ENCODE results near the gene GRAMD2B.

GRAMD2B gene

DNA sequence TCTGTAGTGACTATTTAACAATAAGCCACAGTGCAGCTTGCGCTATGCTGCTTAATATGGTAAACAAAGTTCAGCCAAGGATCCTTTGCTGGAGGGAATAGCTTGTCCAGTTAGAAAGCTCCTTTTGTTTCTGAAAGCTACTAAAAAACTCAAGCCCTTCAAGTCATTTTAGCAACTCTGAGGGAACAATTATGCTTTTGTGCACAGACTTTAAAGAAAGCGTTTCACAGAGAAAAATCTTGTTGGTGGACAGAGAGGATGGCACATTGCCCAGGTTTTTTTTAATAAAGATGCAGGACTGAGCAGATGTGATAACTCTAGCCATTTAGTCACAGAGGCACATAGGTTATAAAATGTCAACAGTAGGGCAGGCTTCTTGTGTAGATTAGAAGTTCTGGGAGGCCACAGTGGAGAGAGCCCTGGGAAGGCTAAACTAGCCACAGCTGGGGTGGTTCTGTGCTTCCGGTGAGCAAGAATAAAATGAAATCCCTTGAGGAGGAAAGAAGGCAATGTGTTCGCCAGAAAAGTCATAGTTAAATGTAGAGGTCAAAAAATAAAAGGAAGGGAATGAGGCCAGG, 108.4 kb downstream of the GRAMD2B start:
- Histone ChIP-seq H3K9me3 (ENCODE audit: control insufficient read depth, insufficient read depth, low read depth, low read length) (no peaks in the 10 kb centered on the region), H3K36me3 (ENCODE audit: control insufficient read depth in 2 of 2, insufficient read depth in 1 of 2, low read length in 2 of 2) (no peaks in the 10 kb centered on the region), H3K27ac (ENCODE audit: extremely low read depth, low read depth, low read length) (no peak overlapping the region), H3K4me1 (ENCODE audit: control insufficient read depth, insufficient read depth, low read length) (0 out of 2 replicates have a peak, but pooled peaks cover 5% of the 10 kb centered on the region), H3K4me3 (ENCODE audit: low read depth, low read length) (no peak overlapping the region)
- ChIA-PET CTCF (interaction anchor here (0.6 to 1.7 kb wide), 6 partner anchors 32 to 192 kb away, joined by 3 to 8 read pairs (median 4); no protein-coding TSS in a partner anchor), POLR2A (no interaction called here)
- TF ChIP-seq ZNF660 (tag by site-specific recombination; IDR thresholded peaks at IDR 0.05) (peak; percentile 43; the same call in 1 of the 2 replicates), ZNF707 (tag by site-specific recombination; IDR thresholded peaks at IDR 0.05) (no peak)

GRCh38 chr5:126534553-126534952, 111.3 kb downstream of the GRAMD2B start:
- no peak overlapping the region for H3K27ac ChIP-seq (ENCODE audit: extremely low read depth, low read depth, low read length)
- no peak for TF ChIP-seq HOXC10 (CRISPR knock-in tag; IDR thresholded peaks at IDR 0.05)
- TF ChIP-seq, protein P1, sequence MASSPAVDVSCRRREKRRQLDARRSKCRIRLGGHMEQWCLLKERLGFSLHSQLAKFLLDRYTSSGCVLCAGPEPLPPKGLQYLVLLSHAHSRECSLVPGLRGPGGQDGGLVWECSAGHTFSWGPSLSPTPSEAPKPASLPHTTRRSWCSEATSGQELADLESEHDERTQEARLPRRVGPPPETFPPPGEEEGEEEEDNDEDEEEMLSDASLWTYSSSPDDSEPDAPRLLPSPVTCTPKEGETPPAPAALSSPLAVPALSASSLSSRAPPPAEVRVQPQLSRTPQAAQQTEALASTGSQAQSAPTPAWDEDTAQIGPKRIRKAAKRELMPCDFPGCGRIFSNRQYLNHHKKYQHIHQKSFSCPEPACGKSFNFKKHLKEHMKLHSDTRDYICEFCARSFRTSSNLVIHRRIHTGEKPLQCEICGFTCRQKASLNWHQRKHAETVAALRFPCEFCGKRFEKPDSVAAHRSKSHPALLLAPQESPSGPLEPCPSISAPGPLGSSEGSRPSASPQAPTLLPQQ (tag by site-specific recombination; IDR thresholded peaks at IDR 0.05), result no peak

GRCh38 chr5:126535856-126536545, 112.8 kb downstream of the GRAMD2B start:
- Histone ChIP-seq H3K4me1 (ENCODE audit: control insufficient read depth, insufficient read depth, low read length) (0 out of 2 replicates have a peak, but pooled peaks cover 5% of the 10 kb centered on the region), H3K4me3 (ENCODE audit: low read depth, low read length) (no peak overlapping the region), H3K27ac (ENCODE audit: extremely low read depth, low read depth, low read length) (no peak overlapping the region), H3K36me3 (ENCODE audit: control insufficient read depth in 2 of 2, insufficient read depth in 1 of 2, low read length in 2 of 2) (no peaks in the 10 kb centered on the region), H3K9me3 (ENCODE audit: control insufficient read depth, insufficient read depth, low read depth, low read length) (no peaks in the 10 kb centered on the region)
- ChIA-PET CTCF (interaction anchor here (0.7 to 5.6 kb wide), 6 partner anchors 24 to 197 kb away, joined by 3 to 32 read pairs (median 5); no protein-coding TSS in a partner anchor), POLR2A (interaction anchor here (0.8 kb wide), 2 partner anchors 44 to 245 kb away, joined by 3 to 4 read pairs; no protein-coding TSS in a partner anchor)
- TF ChIP-seq ZNF529 (tag by site-specific recombination; IDR thresholded peaks at IDR 0.05; ENCODE audit: insufficient replicate concordance) (no peak), ZNF701 (tag by site-specific recombination; IDR thresholded peaks at IDR 0.05) (no peak), ZFP37 (tag by site-specific recombination; IDR thresholded peaks at IDR 0.05) (no peak), ZNF571 (tag by site-specific recombination; IDR thresholded peaks at IDR 0.05) (no peak), KLF1 (tag by site-specific recombination; IDR thresholded peaks at IDR 0.05) (no peak)

More at GRCh38 chr5:126534553-126534952, 111.3 kb downstream of the GRAMD2B start:
- Histone ChIP-seq H3K9me3 (ENCODE audit: control insufficient read depth, insufficient read depth, low read depth, low read length) (no peaks in the 10 kb centered on the region), H3K4me3 (ENCODE audit: low read depth, low read length) (no peak overlapping the region), H3K4me1 (ENCODE audit: control insufficient read depth, insufficient read depth, low read length) (0 out of 2 replicates have a peak, but pooled peaks cover 5% of the 10 kb centered on the region), H3K36me3 (ENCODE audit: control insufficient read depth in 2 of 2, insufficient read depth in 1 of 2, low read length in 2 of 2) (no peaks in the 10 kb centered on the region)
- POLR2A ChIA-PET, result no interaction called here
- CTCF ChIA-PET, result interaction anchor here (0.6 to 5.6 kb wide), 4 partner anchors 14 to 196 kb away, joined by 4 to 32 read pairs (median 6); no protein-coding TSS in a partner anchor

DNA sequence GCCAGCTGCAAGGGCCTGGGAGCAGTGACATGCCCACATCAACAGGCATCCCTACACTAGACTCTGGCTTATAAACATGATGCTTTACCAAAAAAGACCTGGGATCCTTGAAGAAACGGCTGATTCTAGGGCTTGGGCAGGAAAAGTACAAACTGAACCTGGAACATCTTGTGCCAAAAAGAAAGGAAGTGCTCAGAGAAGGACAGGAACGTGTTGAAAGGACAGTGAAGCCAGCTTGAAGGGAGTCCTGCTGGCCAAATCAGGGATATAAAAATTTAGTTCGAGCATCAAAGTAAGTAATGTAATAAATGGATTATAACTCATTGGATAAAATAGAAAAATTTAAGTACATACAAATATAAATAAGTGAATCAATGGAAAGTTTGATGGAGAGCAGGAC, 113.7 kb downstream of the GRAMD2B start:
- POLR2A ChIA-PET, result no interaction called here
- 0 out of 2 replicates have a peak, but pooled peaks cover 2% of the 10 kb centered on the region for H3K4me1 ChIP-seq (ENCODE audit: control insufficient read depth, insufficient read depth, low read length)
- CTCF ChIA-PET, result interaction anchor here (0.6 to 5.6 kb wide), 6 partner anchors 10 to 187 kb away, joined by 3 to 32 read pairs (median 4); no protein-coding TSS in a partner anchor
- no peak overlapping the region for H3K4me3 ChIP-seq (ENCODE audit: low read depth, low read length)
- no peaks in the 10 kb centered on the region for H3K9me3 ChIP-seq (ENCODE audit: control insufficient read depth, insufficient read depth, low read depth, low read length)
- TF ChIP-seq ZNF785 (tag by site-specific recombination; IDR thresholded peaks at IDR 0.05), result no peak
- no peak for TF ChIP-seq ZFHX2 (tag by site-specific recombination; conservative IDR thresholded peaks at IDR 0.05)
- no peak for TF ChIP-seq ZNF26 (tag by site-specific recombination; IDR thresholded peaks at IDR 0.05)
- no peak for TF ChIP-seq ZNF670 (tag by site-specific recombination; IDR thresholded peaks at IDR 0.05; ENCODE audit: low read depth)
- no peak for TF ChIP-seq OSR2 (tag by site-specific recombination; IDR thresholded peaks at IDR 0.05)
- TF ChIP-seq ZNF707 (tag by site-specific recombination; IDR thresholded peaks at IDR 0.05), result no peak
- no peak for TF ChIP-seq ZNF266 (tag by site-specific recombination; IDR thresholded peaks at IDR 0.05; ENCODE audit: low read depth)
- no peak for TF ChIP-seq ZFP41 (tag by site-specific recombination; IDR thresholded peaks at IDR 0.05; ENCODE audit: borderline replicate concordance)
- no peak for TF ChIP-seq ZBTB17 (tag by site-specific recombination; IDR thresholded peaks at IDR 0.05)
- TF ChIP-seq ZSCAN16 (tag by site-specific recombination; IDR thresholded peaks at IDR 0.05), result no peak
- H3K36me3 ChIP-seq (ENCODE audit: control insufficient read depth in 2 of 2, insufficient read depth in 1 of 2, low read length in 2 of 2), result no peaks in the 10 kb centered on the region
- no peak overlapping the region for H3K27ac ChIP-seq (ENCODE audit: extremely low read depth, low read depth, low read length)

All from HEK293 (cell line).